Hindlimb muscle (tissue), 1 donor: ENCODE results near the gene OGDH. TPM values are rescaled to one million over a fixed set of nuclear protein-coding genes. Genes with fewer than 3 reads are reported as not detected.

Experiments
- DNase-seq: peaks from one replicate; pipeline ENCODE4 v3.0.0-alpha.2; 2013
- polyA plus RNA-seq: library from polyadenylated mRNA; unstranded; fragments of 120-200 nt; gene quantifications from one replicate; pipeline ENCODE4 v1.2.1, GENCODE V29; 2013; ENCODE audit not compliant: insufficient read length

OGDH gene
- polyA plus RNA-seq, 1 donor: 66.4 TPM

- DNase-seq: no peak
Measured at GRCh38 chr7:44638611-44639557, 32.5 kb downstream of the OGDH start.

- DNase-seq: peak; percentile 79
Measured at GRCh38 chr7:44639671-44640321, 33.4 kb downstream of the OGDH start.

- no peak for DNase-seq
Measured at GRCh38 chr7:44643206-44643605, 36.8 kb downstream of the OGDH start.

- no peak for DNase-seq
Measured at GRCh38 chr7:44645254-44645653, 38.8 kb downstream of the OGDH start.

- DNase-seq: no peak
Measured at GRCh38 chr7:44645696-44646095, 39.3 kb downstream of the OGDH start.

GRCh38 chr7:44646176-44646920 lies 39.9 kb downstream of the OGDH start:
- no peak for DNase-seq

- no peak for DNase-seq
Measured at GRCh38 chr7:44646921-44647636, 40.7 kb downstream of the OGDH start.

GRCh38 chr7:44647981-44648714 lies 41.7 kb downstream of the OGDH start:
- DNase-seq: no peak

- DNase-seq: no peak
Measured at GRCh38 chr7:44650242-44650641, 43.8 kb downstream of the OGDH start.

GRCh38 chr7:44650772-44651171 lies 44.3 kb downstream of the OGDH start:
- no peak for DNase-seq

- no peak for DNase-seq
Measured at GRCh38 chr7:44652535-44652934, 46.1 kb downstream of the OGDH start.

GRCh38 chr7:44654255-44654796 lies 47.9 kb downstream of the OGDH start:
- DNase-seq: no peak

- DNase-seq: no peak
Measured at GRCh38 chr7:44655341-44655740, 48.9 kb downstream of the OGDH start.

- no peak for DNase-seq
Measured at GRCh38 chr7:44658979-44659378, 52.6 kb downstream of the OGDH start.

- DNase-seq: no peak
Measured at GRCh38 chr7:44661233-44661632, 54.8 kb downstream of the OGDH start.

GRCh38 chr7:44664780-44665461 lies 58.5 kb downstream of the OGDH start:
- no peak for DNase-seq

- no peak for DNase-seq
Measured at GRCh38 chr7:44665531-44666213, 59.2 kb downstream of the OGDH start.

- DNase-seq: no peak
Measured at GRCh38 chr7:44666566-44666965, 60.1 kb downstream of the OGDH start.

- DNase-seq: no peak
Measured at GRCh38 chr7:44667190-44667589, 60.8 kb downstream of the OGDH start.

- no peak for DNase-seq
Measured at GRCh38 chr7:44671069-44671468, 64.6 kb downstream of the OGDH start.
